A172 (cell line): ENCODE measurements around the gene MAP3K10. TPM values are rescaled to one million over a fixed set of nuclear protein-coding genes. Genes with fewer than 3 reads are reported as not detected.
"Not testable (repeated sequence)": the region's sequence is repeated elsewhere in the genome, so short reads cannot be mapped to it uniquely, and the experiment has no call there.

Experiments used
- DNase-seq: peaks from one replicate; pipeline ENCODE4 v3.0.0-alpha.2; 2015; ENCODE audit warnings: low spot score
- total RNA-seq: library from RNA; depleted of rRNA; stranded (reverse); fragments of >200 nt; shearing (Covaris generic); gene quantifications from 2 replicates; pipeline ENCODE4 v1.2.3, GENCODE V29; 2014; rRNA removed

MAP3K10 gene
- 6.2 and 12.1 TPM in 2 replicates for total RNA-seq

- peak; percentile 49 for DNase-seq
Observed at GRCh38 chr19:40190891-40191835, at the start of gene MAP3K10. MAP3K10 (plus strand) TSS chr19:40191426; CDS start chr19:40192032, 606 bp downstream.

GRCh38 chr19:40141551-40141950 lies 49.7 kb upstream of the MAP3K10 start:
- no peak for DNase-seq

GRCh38 chr19:40143612-40144011 lies 47.6 kb upstream of the MAP3K10 start:
- no peak for DNase-seq

GRCh38 chr19:40144151-40144550 lies 47.1 kb upstream of the MAP3K10 start:
- no peak for DNase-seq

GRCh38 chr19:40144947-40145748 lies 46.1 kb upstream of the MAP3K10 start:
- no peak for DNase-seq

- not testable (repeated sequence) for DNase-seq
Observed at GRCh38 chr19:40145749-40146029, 45.5 kb upstream of the MAP3K10 start.

- DNase-seq = no peak
Observed at GRCh38 chr19:40147338-40147692, 43.9 kb upstream of the MAP3K10 start.

- peak; percentile 86 for DNase-seq
Observed at GRCh38 chr19:40147693-40148347, 43.4 kb upstream of the MAP3K10 start.

GRCh38 chr19:40149501-40149900 lies 41.7 kb upstream of the MAP3K10 start:
- DNase-seq = no peak

GRCh38 chr19:40150170-40150569 lies 41.1 kb upstream of the MAP3K10 start:
- no peak for DNase-seq

GRCh38 chr19:40154121-40154680 lies 37.0 kb upstream of the MAP3K10 start:
- no peak for DNase-seq

- peak; percentile 49 for DNase-seq
Observed at GRCh38 chr19:40155749-40156265, 35.4 kb upstream of the MAP3K10 start.

- DNase-seq = no peak
Observed at GRCh38 chr19:40157059-40157458, 34.2 kb upstream of the MAP3K10 start.

- no peak for DNase-seq
Observed at GRCh38 chr19:40159744-40160143, 31.5 kb upstream of the MAP3K10 start.

GRCh38 chr19:40162104-40162503 lies 29.1 kb upstream of the MAP3K10 start:
- DNase-seq = no peak

- no peak for DNase-seq
Observed at GRCh38 chr19:40163541-40164129, 27.6 kb upstream of the MAP3K10 start.

GRCh38 chr19:40165362-40165937 lies 25.8 kb upstream of the MAP3K10 start:
- DNase-seq = peak; percentile 37

- DNase-seq = not testable (repeated sequence)
Observed at GRCh38 chr19:40169482-40170302, 21.5 kb upstream of the MAP3K10 start.

GRCh38 chr19:40170303-40170989 lies 20.8 kb upstream of the MAP3K10 start:
- not testable (repeated sequence) for DNase-seq
